HFFc6 (cell line): ENCODE results near the gene ENDOV. TPM values are rescaled to one million over a fixed set of nuclear protein-coding genes. Genes with fewer than 3 reads are reported as not detected.

Source experiments
- DNase-seq: peaks from one replicate; pipeline ENCODE4 v3.0.0-alpha.2; 2018
- H3K27ac Mint-ChIP-seq: 2 replicates; pipeline ENCODE4 v1.8.0; 2020; ENCODE audit warnings: mild to moderate bottlenecking, mixed read lengths
- H3K27me3 Mint-ChIP-seq: 2 replicates; pipeline ENCODE4 v1.8.0; 2021; ENCODE audit warnings: mild to moderate bottlenecking, moderate library complexity, mixed read lengths; ENCODE audit not compliant: insufficient read depth
- H3K36me3 Mint-ChIP-seq: 2 replicates; pipeline ENCODE4 v1.8.0; 2021; ENCODE audit warnings: low read depth, mixed read lengths
- H3K4me1 Mint-ChIP-seq: 2 replicates; pipeline ENCODE4 v1.8.0; 2020; ENCODE audit warnings: low read depth, mixed read lengths
- H3K4me3 Mint-ChIP-seq: 2 replicates; pipeline ENCODE4 v1.8.0; 2020; ENCODE audit warnings: mild to moderate bottlenecking, moderate library complexity, mixed read lengths
- H3K9me3 Mint-ChIP-seq: 2 replicates; pipeline ENCODE4 v1.8.0; 2020; ENCODE audit warnings: mild to moderate bottlenecking, mixed read lengths
- total RNA-seq, 6 experiments: library from RNA; stranded (reverse); fragmentation: NEBNext Ultra II Directional; extraction: Animal tissue kit (Norgen Biotek cat#: 25700); gene quantifications; 2 replicates in 1 of 6; 3 replicates in 5 of 6; pipeline ENCODE4 v1.2.3, GENCODE V29; 2021
- TF ChIP-seq, protein P1 (sequence below): fragments of 200-600 bp; sonication (generic); IDR thresholded peaks from 2 replicates; pipeline ENCODE4 v1.5.0; 2021; ENCODE audit warnings: antibody characterized with exemption, mild to moderate bottlenecking

The ENDOV gene
- total RNA-seq, 6 experiments from 2014 or later = 11.7 to 17.3 (median 13.7) TPM

GRCh38 chr17:80372922-80373570, 41.9 kb upstream of the ENDOV start:
- no peak for DNase-seq
- no peak overlapping the region for H3K4me3 Mint-ChIP-seq
- no peaks in the 10 kb centered on the region for H3K9me3 Mint-ChIP-seq
- H3K27me3 Mint-ChIP-seq = peaks cover 3% of the 10 kb centered on the region; the same call in 1 of the 2 replicates
- TF ChIP-seq, protein P1, sequence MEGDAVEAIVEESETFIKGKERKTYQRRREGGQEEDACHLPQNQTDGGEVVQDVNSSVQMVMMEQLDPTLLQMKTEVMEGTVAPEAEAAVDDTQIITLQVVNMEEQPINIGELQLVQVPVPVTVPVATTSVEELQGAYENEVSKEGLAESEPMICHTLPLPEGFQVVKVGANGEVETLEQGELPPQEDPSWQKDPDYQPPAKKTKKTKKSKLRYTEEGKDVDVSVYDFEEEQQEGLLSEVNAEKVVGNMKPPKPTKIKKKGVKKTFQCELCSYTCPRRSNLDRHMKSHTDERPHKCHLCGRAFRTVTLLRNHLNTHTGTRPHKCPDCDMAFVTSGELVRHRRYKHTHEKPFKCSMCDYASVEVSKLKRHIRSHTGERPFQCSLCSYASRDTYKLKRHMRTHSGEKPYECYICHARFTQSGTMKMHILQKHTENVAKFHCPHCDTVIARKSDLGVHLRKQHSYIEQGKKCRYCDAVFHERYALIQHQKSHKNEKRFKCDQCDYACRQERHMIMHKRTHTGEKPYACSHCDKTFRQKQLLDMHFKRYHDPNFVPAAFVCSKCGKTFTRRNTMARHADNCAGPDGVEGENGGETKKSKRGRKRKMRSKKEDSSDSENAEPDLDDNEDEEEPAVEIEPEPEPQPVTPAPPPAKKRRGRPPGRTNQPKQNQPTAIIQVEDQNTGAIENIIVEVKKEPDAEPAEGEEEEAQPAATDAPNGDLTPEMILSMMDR = no peak
- H3K27ac Mint-ChIP-seq = no peak overlapping the region
- H3K36me3 Mint-ChIP-seq = peaks cover 30% of the 10 kb centered on the region
- no peaks in the 10 kb centered on the region for H3K4me1 Mint-ChIP-seq

DNA sequence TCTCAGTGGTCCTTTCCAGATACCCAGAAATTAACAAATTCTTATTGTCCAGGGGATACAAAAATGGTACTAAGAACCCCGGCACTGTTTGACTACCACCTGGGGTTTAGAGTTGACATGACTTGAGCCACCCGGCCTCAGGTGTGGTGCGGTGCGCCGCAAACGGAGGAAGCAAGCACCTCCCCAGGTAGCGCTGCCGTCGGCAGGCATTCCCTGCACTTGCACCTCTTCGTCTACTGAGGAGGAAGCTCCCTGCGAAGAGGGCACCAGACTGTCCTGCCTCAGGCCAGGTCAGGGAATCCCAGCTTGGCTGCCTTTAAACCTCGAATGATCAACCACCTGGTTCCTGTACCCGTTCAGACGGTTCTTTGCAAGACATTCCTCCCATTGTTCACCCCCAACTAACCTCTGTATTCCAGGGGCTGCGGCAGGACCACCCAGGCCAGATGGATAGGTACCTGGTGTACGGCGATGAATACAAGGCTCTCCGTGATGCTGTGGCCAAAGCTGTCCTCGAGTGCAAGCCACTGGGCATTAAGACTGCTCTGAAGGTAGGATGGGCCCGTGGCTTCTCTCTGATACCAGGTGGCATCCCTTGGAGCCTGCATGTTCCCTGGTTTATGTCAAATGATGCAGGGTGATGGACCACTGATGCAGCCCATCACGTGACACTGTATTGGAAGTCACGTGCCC, 40.8 kb upstream of the ENDOV start:
- Mint-ChIP-seq H3K4me1 (no peaks in the 10 kb centered on the region), H3K27me3 (no peaks in the 10 kb centered on the region; the same call in 1 of the 2 replicates), H3K36me3 (peaks cover 27% of the 10 kb centered on the region), H3K27ac (no peak overlapping the region), H3K4me3 (no peak overlapping the region), H3K9me3 (no peaks in the 10 kb centered on the region)
- no peak for DNase-seq
- TF ChIP-seq, protein P1 = no peak

DNA sequence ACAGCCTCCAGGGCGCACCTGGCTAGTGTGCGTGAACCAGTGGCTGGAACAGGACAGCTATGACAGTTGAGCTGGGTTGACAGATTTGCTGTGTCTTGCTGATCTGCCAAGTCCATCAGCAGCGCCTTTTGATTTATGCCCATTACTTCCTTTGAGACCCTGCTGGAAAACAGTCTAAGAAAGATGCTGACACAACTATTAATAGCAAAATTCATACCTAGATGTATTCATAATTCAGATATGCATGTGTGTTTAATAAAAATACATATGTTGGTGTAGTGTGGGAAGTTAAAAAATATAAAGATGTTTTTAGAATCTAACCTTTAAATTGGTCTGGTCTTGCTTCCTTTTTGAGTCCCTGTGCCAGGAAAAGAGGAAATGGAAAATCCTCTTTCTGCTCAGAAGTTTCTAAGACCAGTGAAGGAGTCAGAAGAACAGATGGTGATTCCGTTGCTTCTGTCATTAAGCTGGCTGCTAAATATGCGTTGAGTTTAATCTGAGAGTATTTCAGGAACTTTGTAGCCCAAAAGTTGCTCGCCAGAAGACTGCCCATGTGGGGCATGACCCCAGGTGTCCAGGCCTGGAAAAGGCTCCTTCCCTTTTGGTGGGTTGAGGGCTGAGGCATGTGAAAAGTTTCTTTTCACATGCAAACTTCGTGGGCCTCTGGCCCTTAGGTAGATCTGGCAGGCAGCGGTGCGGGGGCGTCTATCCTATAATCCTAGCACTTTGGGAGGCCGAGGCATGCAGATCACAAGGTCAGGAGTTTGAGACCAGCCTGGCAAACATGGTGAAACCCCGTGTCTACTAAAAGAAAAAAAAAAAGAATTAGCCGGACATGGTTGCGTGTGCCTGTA, 40.0 kb upstream of the ENDOV start:
- peaks cover 31% of the 10 kb centered on the region for H3K36me3 Mint-ChIP-seq
- no peak overlapping the region for H3K27ac Mint-ChIP-seq
- no peak overlapping the region for H3K4me3 Mint-ChIP-seq
- TF ChIP-seq, protein P1 = no peak
- no peaks in the 10 kb centered on the region; the same call in 1 of the 2 replicates for H3K27me3 Mint-ChIP-seq
- no peak for DNase-seq
- H3K9me3 Mint-ChIP-seq = no peaks in the 10 kb centered on the region
- H3K4me1 Mint-ChIP-seq = no peaks in the 10 kb centered on the region

GRCh38 chr17:80376531-80376930, 38.4 kb upstream of the ENDOV start:
- DNase-seq = no peak
- Mint-ChIP-seq H3K27ac (no peak overlapping the region), H3K36me3 (peaks cover 41% of the 10 kb centered on the region), H3K9me3 (no peaks in the 10 kb centered on the region), H3K4me1 (no peaks in the 10 kb centered on the region), H3K4me3 (no peak overlapping the region), H3K27me3 (peaks cover 2% of the 10 kb centered on the region; the same call in 1 of the 2 replicates)
- TF ChIP-seq, protein P1 = no peak

DNA sequence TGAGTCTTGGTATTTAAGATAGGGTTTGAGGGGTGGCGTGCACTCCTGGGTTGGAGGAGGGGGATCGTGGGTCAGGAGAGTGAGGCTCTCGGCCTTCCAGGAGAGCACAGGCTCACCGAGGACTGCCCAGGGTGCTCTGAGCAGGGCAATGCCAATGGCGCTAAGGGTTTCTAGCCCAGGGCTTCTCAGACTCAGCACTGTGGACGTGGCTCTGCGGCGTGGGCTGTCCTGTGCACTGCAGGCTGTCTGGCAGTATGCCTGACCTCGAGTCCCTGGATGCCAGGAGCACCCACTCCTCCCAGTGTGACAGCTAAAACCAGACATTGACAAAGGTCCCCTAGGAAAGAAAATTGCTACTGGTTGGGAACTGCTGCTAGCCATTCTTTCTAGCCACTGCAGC, 37.2 kb upstream of the ENDOV start:
- H3K36me3 Mint-ChIP-seq = peaks cover 36% of the 10 kb centered on the region
- H3K27ac Mint-ChIP-seq = no peak overlapping the region
- no peaks in the 10 kb centered on the region for H3K4me1 Mint-ChIP-seq
- H3K27me3 Mint-ChIP-seq = peaks cover 2% of the 10 kb centered on the region; the same call in 1 of the 2 replicates
- no peak overlapping the region for H3K4me3 Mint-ChIP-seq
- TF ChIP-seq, protein P1 = no peak
- no peak for DNase-seq
- H3K9me3 Mint-ChIP-seq = no peaks in the 10 kb centered on the region
